ENCODE data around the gene PPP2R5A. TPM values are rescaled to one million over a fixed set of nuclear protein-coding genes. Genes with fewer than 3 reads are reported as not detected.

The PPP2R5A gene
- total and polyA plus RNA-seq, 2 of the 13 experiments (the other 11 are each of a cell fraction or from before 2014, with no cell fraction given) = 22.0 to 31.4 TPM

- WGBS (ENCODE audit: low lambda C conversion rate) = 6% methylated on average over 7 of the region's 8 CpGs
- DNase-seq (ENCODE audit: low spot score) (peak; percentile 63), ATAC-seq (peak; percentile 80), FAIRE-seq (peak; percentile 77)
- intact Hi-C loops (cut with micrococcal nuclease; ENCODE audit: unreplicated experiment) (no loop called here), in situ Hi-C loops (cut with HindIII; ENCODE audit: extremely low pct_ligation_motif_present, low pct_unique_long_range_greater_than_20kb) (no loop called here)
- peak overlapping the region; percentile 39 for H3K9ac ChIP-seq (ENCODE audit: insufficient read depth, low read depth, low read length)
- H3K9me3 ChIP-seq (ENCODE audit: low read length) = no peaks in the 10 kb centered on the region
- peak overlapping the region; percentile 35 to 60 (median 48); a peak in 4 of 6 replicates for H3K4me3 ChIP-seq (replicated peaks in 1 of 3; ENCODE audit: insufficient read depth in 1 of 3, low read depth in 2 of 3, low read length in 3 of 3)
- no peaks in the 10 kb centered on the region for H3K79me2 ChIP-seq (ENCODE audit: insufficient read depth, low read length)
- H3K36me3 ChIP-seq (replicated peaks in 1 of 2; ENCODE audit: control insufficient read depth in 1 of 2, insufficient read depth in 2 of 2, low read length in 2 of 2) = no peaks in the 10 kb centered on the region
- no TSS peak for BruUV-seq (replicated peaks)
- peaks cover 0 to 2% of the 10 kb centered on the region in 2 experiments; a peak in 1 of 5 replicates for H3K27me3 ChIP-seq (ENCODE audit: control insufficient read depth in 1 of 2, insufficient read depth in 2 of 2, low read length in 2 of 2)
- no peaks in the 10 kb centered on the region for H4K20me1 ChIP-seq (ENCODE audit: insufficient read depth, low read length)
- H3K4me2 ChIP-seq (ENCODE audit: low read depth, low read length) = peak overlapping the region; percentile 77
- no peak overlapping the region for H3K27ac ChIP-seq (ENCODE audit: extremely low read length, insufficient read depth, low read length)
- ChIA-PET POLR2A (interaction anchor here (1.2 to 2.0 kb wide), 2 partner anchors 9 to 37 kb away, joined by 5 to 16 read pairs; no protein-coding TSS in a partner anchor), CTCF (ENCODE audit: low intra/inter-chr PET ratio, low total read pairs) (no interaction called here)
- peak overlapping the region; percentile 61 for H2AFZ ChIP-seq (ENCODE audit: low read length)
- H3K4me1 ChIP-seq (ENCODE audit: insufficient read depth, low read length) = peaks cover 72% of the 10 kb centered on the region
- TF ChIP-seq SOX6 (IDR thresholded peaks at IDR 0.05) (no peak), SOX6 (CRISPR knock-in tag; IDR thresholded peaks at IDR 0.05) (peak; percentile 20; the same call in 1 of the 2 replicates), ZFY (CRISPR knock-in tag; IDR thresholded peaks at IDR 0.05) (peak; percentile 38; the same call in 1 of the 2 replicates), NR2F6 (IDR thresholded peaks at IDR 0.05) (no peak), NR2F6 (CRISPR knock-in tag; IDR thresholded peaks at IDR 0.05) (0 out of 2 replicates have a peak, but pooled peaks have one; percentile 17), ZGPAT (CRISPR knock-in tag; IDR thresholded peaks at IDR 0.05) (peak; percentile 39; the same call in 1 of the 2 replicates), ZMYM3 (CRISPR knock-in tag; IDR thresholded peaks at IDR 0.05) (no peak), NFKB2 (CRISPR knock-in tag; IDR thresholded peaks at IDR 0.05; ENCODE audit: borderline replicate concordance) (no peak), ZNF292 (CRISPR knock-in tag; IDR thresholded peaks at IDR 0.05; ENCODE audit: borderline replicate concordance, low read depth) (0 out of 2 replicates have a peak, but pooled peaks have one; percentile 9), HDAC1 (CRISPR knock-in tag; IDR thresholded peaks at IDR 0.05) (no peak; the same call in 1 of the 2 replicates), POLR2G (IDR thresholded peaks at IDR 0.05; ENCODE audit: low read depth, low read length) (peak; percentile 44; the same call in 1 of the 2 replicates), SAP130 (CRISPR knock-in tag; IDR thresholded peaks at IDR 0.05; ENCODE audit: low read depth) (peak; percentile 48), THAP11 (CRISPR knock-in tag; IDR thresholded peaks at IDR 0.05) (0 out of 2 replicates have a peak, but pooled peaks have one; percentile 18), ESRRA (CRISPR knock-in tag; IDR thresholded peaks at IDR 0.05; ENCODE audit: low read depth) (no peak), SOX13 (IDR thresholded peaks at IDR 0.05) (no peak), SOX13 (CRISPR knock-in tag; conservative IDR thresholded peaks at IDR 0.05 in 1 of 2, IDR thresholded peaks at IDR 0.05 in 1 of 2) (peak in 1 of 2 experiments; percentile 22; a peak in 1 of 4 replicates), SP140L (CRISPR knock-in tag; IDR thresholded peaks at IDR 0.05; ENCODE audit: borderline replicate concordance) (no peak), ZNF501 (CRISPR knock-in tag; IDR thresholded peaks at IDR 0.05) (peak; percentile 38; the same call in 1 of the 2 replicates), ZNF441 (CRISPR knock-in tag; IDR thresholded peaks at IDR 0.05; ENCODE audit: borderline replicate concordance) (0 out of 2 replicates have a peak, but pooled peaks have one; percentile 48), CHD2 (IDR thresholded peaks at IDR 0.05; ENCODE audit: low read depth, low read length) (no peak), KDM2A (CRISPR knock-in tag; IDR thresholded peaks at IDR 0.05; ENCODE audit: borderline replicate concordance, low read depth) (peak; percentile 44; the same call in 1 of the 2 replicates), ZKSCAN8 (CRISPR knock-in tag; IDR thresholded peaks at IDR 0.05; ENCODE audit: borderline replicate concordance) (peak; percentile 54; the same call in 1 of the 2 replicates), PHF8 (CRISPR knock-in tag; IDR thresholded peaks at IDR 0.05) (peak; percentile 20; the same call in 1 of the 2 replicates), STAG1 (CRISPR knock-in tag; IDR thresholded peaks at IDR 0.05) (no peak), TGIF2 (CRISPR knock-in tag; IDR thresholded peaks at IDR 0.05) (0 out of 2 replicates have a peak, but pooled peaks have one; percentile 15), TEAD3 (CRISPR knock-in tag; optimal IDR thresholded peaks at IDR 0.05; ENCODE audit: borderline replicate concordance) (peak; percentile 77), TSC22D2 (CRISPR knock-in tag; IDR thresholded peaks at IDR 0.05; ENCODE audit: borderline replicate concordance) (peak; percentile 43; the same call in 1 of the 2 replicates), ZEB1 (IDR thresholded peaks at IDR 0.05; ENCODE audit: insufficient replicate concordance, low read depth) (no peak)
Observed at GRCh38 chr1:212247179-212247721, 38.0 kb upstream of the PPP2R5A start.

Measured in HepG2 (cell line).